Adrenal gland (tissue), 12 donors: ENCODE measurements around the gene OLFM1. TPM values are rescaled to one million over a fixed set of nuclear protein-coding genes. Genes with fewer than 3 reads are reported as not detected.
A peak's percentile ranks its signal among the peaks of the same experiment; 100 is the strongest.

Experiments
- DNase-seq, 7 donors: peaks; one replicate each; pipeline ENCODE4 v3.0.0-alpha.2; 2019 to 2020
- H3K27ac ChIP-seq, 5 donors: fragments of 200-600 bp; sonication (generic) in 4 of 5; 1 replicate in 3 of 5; 2 replicates in 2 of 5; pipeline versions ENCODE4 v1.5.1 to v1.8.0; 2016 to 2020; ENCODE audit warnings: mild to moderate bottlenecking in 1 of 5
- H3K27me3 ChIP-seq: fragments of 200-600 bp; 2 replicates; pipeline ENCODE4 v1.8.0; 2021
- H3K36me3 ChIP-seq, 2 donors: fragments of 200-600 bp; replicated peaks in 1 of 2; 1 replicate in 1 of 2; 2 replicates in 1 of 2; pipeline versions ENCODE4 v1.5.1 to v1.8.0; 2018 to 2022
- H3K4me1 ChIP-seq, 2 donors: fragments of 200-600 bp; replicated peaks in 1 of 2; 1 replicate in 1 of 2; 2 replicates in 1 of 2; pipeline versions ENCODE4 v1.5.1 to v1.8.0; 2018 to 2021
- H3K4me3 ChIP-seq, 4 donors: fragments of 200-600 bp; sonication (generic) in 3 of 4; one replicate each; pipeline ENCODE4 v1.5.1; 2016 to 2018
- H3K9me3 ChIP-seq, 3 donors: fragments of 200-600 bp; sonication (generic) in 1 of 3; replicated peaks in 1 of 3; 1 replicate in 2 of 3; 2 replicates in 1 of 3; pipeline versions ENCODE4 v1.5.1 to v1.8.0; 2016 to 2021
- POLR2A ChIP-seq, 2 donors: fragments of 450-650 bp; IDR thresholded peaks; one replicate each; pipeline ENCODE4 v1.6.1; 2017; ENCODE audit warnings: antibody characterized with exemption in 2 of 2, mild to moderate bottlenecking in 2 of 2, moderate library complexity in 1 of 2
- WGBS, 4 donors: extraction: QIAGEN DNeasy Blood & Tissue Kit in 2 of 4; methylation state at CpG; one replicate each; pipeline versions ENCODE4 v1.1.5 to v1.1.7; 2013 to 2017; 5-methylcytosine and 5-hydroxymethylcytosine counted together
- intact Hi-C, 2 donors: fragments of 100-400 bp; cut with DNase I; formaldehyde crosslinking; loops; one replicate each; pipeline versions ENCODE4 v1.14.1 to v1.15.0; 2022 to 2023
- polyA plus RNA-seq, 3 donors: library from polyadenylated mRNA; stranded (reverse); fragments of 200-250 nt in 2 of 3; fragments of 350-450 nt in 1 of 3; fragmentation: Illumina TruSeq in 1 of 3; extraction: RNeasy Lipid Tissue Mini Kit (QIAGEN cat#74804) in 1 of 3; gene quantifications; one replicate each; pipeline ENCODE4 v1.2.3, GENCODE V29; 2013 to 2014
- total RNA-seq, 9 donors: library from RNA; depleted of rRNA in 4 of 9; stranded (reverse); fragments of >200 nt in 4 of 9; fragments of 120-200 nt in 1 of 9; fragmentation: NEBNext Ultra II Directional in 1 of 9; extraction: Animal tissue kit (Norgen Biotek cat#: 25700) in 1 of 9; gene quantifications; one replicate each; pipeline versions ENCODE4 v1.1.0 to v1.2.4, GENCODE V29; 2013 to 2023
- TF ChIP-seq, protein P1 (sequence below), 6 experiments: fragments of 450-650 bp in 4 of 6; fragments of 200-600 bp in 2 of 6; sonication (generic) in 1 of 6; IDR thresholded peaks; 1 replicate in 5 of 6; 2 replicates in 1 of 6; pipeline versions ENCODE4 v1.5.1 to v1.8.0; 2016 to 2021; ENCODE audit warnings: antibody characterized with exemption in 6 of 6, mild to moderate bottlenecking in 2 of 6, moderate library complexity in 1 of 6
- donor health status: healthy with polysubstance abuse.
- donor health status: Bipolar disorder and iron deficiency.
- donor health status: DM: yes; HTN: yes; CAD: no.
- donor health status: DM: no; HTN: no; CAD: no.
- donor health status: DM: no; HTN: no; CAD: no.
- donor health status: DM: yes; HTN: yes; CAD: no.

Gene OLFM1
- total and polyA plus RNA-seq, 12 donors: 2.5 to 48.0 (median 28.0) TPM

DNA sequence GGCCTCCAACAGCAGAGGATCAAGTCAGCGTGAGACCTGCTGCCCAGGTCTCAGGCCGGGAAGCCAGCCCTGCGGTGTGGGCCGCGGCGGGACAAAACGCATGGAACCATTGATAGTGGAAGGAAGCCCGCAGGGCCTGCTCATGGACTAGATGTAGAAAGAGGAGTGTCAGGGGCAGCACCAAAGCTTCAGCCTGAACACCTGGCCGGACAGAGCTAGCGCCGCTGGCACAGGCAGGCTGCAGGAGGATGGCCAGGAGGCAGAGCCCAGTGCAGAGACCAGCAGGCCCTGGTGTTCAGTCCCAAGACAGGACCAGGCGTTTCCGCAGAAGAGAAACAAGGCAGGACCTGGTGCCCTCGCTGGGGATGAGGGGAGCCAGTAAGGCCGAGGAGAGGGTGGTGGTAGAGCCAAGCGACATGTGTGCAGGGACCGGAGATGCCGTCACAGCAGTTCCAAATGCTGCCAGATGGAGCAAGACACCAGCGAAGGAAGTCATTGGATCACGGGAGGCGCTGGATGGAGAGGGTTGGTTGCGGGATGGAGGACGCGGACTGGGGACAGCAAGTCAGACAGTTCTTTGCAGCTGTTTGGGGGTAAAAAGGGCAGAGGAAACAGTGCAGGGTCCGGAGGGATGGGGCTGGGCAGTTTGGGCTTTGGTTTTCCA, 42.1 kb upstream of the OLFM1 start:
- H3K4me1 ChIP-seq: no peaks in the 10 kb centered on the region
- peaks cover 4% of the 10 kb centered on the region for H3K27me3 ChIP-seq
- intact Hi-C loops: no loop called here
- H3K36me3 ChIP-seq: no peaks in the 10 kb centered on the region
- TF ChIP-seq, protein P1, sequence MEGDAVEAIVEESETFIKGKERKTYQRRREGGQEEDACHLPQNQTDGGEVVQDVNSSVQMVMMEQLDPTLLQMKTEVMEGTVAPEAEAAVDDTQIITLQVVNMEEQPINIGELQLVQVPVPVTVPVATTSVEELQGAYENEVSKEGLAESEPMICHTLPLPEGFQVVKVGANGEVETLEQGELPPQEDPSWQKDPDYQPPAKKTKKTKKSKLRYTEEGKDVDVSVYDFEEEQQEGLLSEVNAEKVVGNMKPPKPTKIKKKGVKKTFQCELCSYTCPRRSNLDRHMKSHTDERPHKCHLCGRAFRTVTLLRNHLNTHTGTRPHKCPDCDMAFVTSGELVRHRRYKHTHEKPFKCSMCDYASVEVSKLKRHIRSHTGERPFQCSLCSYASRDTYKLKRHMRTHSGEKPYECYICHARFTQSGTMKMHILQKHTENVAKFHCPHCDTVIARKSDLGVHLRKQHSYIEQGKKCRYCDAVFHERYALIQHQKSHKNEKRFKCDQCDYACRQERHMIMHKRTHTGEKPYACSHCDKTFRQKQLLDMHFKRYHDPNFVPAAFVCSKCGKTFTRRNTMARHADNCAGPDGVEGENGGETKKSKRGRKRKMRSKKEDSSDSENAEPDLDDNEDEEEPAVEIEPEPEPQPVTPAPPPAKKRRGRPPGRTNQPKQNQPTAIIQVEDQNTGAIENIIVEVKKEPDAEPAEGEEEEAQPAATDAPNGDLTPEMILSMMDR (IDR thresholded peaks at IDR 0.05): no peak
- TF ChIP-seq POLR2A (IDR thresholded peaks at IDR 0.05): no peak
- H3K9me3 ChIP-seq: no peaks in the 10 kb centered on the region
- 90 to 92% (median 92%) methylated on average over 24 to 25 of the region's 25 CpGs for WGBS, 4 donors
- H3K27ac ChIP-seq: no peak overlapping the region
- peak in 1 of 7 donors; percentile 39 for DNase-seq
- no peak overlapping the region for H3K4me3 ChIP-seq

DNA sequence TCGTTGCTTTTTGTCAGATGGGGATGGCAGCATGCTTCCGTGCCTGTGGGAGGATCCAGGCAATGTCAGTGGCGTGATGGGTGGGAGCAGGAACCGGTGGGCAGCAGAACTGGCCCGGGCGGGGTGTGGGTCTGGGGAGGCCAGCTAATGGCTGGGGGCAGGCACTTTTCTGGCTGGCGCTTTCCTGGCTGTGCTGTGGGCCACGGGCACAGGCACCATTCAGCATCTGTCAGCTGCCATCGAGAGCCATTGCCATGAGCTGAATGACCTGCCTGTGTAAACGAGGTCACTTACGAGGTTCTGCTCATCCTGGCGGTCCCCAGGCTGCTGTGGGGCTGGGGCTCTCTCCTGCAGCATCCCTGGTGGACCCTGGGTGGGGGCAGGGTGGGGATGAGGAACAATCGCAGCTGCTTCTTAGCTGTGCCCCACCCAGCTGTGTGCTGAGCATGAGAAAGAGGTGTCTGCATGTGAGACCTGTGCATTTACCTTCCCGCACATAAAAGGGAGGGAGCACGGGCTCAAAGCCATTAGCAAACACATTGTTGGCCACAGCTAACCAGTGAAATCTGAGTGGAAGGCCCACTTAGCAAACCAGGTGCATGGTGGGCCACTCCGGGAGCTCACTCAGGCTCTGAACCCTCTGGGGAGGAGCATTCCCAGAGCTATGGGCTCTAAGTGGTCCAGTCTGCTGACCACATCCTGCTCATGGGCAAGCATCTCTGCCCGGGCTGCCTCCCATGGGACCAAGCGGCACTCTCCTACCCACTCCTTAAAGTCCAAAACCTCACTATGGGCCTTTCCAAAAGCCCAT, 41.3 kb upstream of the OLFM1 start:
- no peak overlapping the region for H3K4me3 ChIP-seq

DNA sequence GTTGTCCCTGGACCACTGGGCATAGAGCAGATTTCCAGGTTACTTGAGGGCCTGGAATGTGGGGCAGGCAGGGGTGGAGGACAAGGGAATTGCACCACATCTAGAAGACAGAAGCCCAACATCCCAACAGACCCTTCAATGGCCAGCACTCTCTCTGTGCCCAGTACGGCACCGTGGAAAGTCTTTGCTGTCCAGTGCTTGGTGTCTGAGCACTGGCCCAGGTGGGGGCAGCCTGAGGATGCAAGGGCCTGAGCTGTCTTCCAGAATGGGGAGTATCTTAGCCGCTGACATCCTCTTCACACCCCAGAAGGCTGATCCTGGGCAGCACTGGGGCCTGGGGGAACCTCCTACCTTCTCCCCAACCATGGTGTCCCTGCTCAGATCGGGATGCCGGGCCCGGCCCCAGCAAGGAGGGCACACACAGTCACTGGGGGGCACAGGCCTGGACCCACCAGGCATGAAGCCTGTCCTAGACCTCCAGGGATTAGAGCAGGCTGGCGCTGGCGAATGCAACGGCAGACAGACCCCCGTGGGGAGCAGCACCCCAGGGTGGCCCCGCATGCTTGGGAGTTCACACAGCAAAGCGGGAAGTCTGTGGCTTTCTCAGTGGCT, 40.6 kb upstream of the OLFM1 start:
- Histone ChIP-seq H3K4me3 (no peak overlapping the region), H3K4me1 (no peaks in the 10 kb centered on the region), H3K27ac (no peak overlapping the region), H3K9me3 (no peaks in the 10 kb centered on the region), H3K27me3 (peaks cover 8% of the 10 kb centered on the region), H3K36me3 (no peaks in the 10 kb centered on the region)
- intact Hi-C loops: no loop called here
- 80 to 91% (median 86%) methylated on average over 2 to 12 of the region's 12 CpGs for WGBS, 4 donors
- no peak for TF ChIP-seq POLR2A (IDR thresholded peaks at IDR 0.05)
- TF ChIP-seq, protein P1 (IDR thresholded peaks at IDR 0.05): no peak
- DNase-seq: peak in 1 of 7 donors; percentile 9

More for the DNA sequence above, 41.3 kb upstream of the OLFM1 start:
- Histone ChIP-seq H3K4me1 (no peaks in the 10 kb centered on the region), H3K27me3 (peaks cover 4% of the 10 kb centered on the region), H3K27ac (no peak overlapping the region), H3K36me3 (no peaks in the 10 kb centered on the region), H3K9me3 (no peaks in the 10 kb centered on the region)
- TF ChIP-seq POLR2A (IDR thresholded peaks at IDR 0.05): no peak
- TF ChIP-seq, protein P1 (IDR thresholded peaks at IDR 0.05): no peak
- intact Hi-C loops: no loop called here
- whole genome bisulfite sequencing, 4 donors: 79 to 86% (median 83%) methylated on average over 7 to 18 of the region's 18 CpGs
- peak in 1 of 7 donors; percentile 18 for DNase-seq

DNA sequence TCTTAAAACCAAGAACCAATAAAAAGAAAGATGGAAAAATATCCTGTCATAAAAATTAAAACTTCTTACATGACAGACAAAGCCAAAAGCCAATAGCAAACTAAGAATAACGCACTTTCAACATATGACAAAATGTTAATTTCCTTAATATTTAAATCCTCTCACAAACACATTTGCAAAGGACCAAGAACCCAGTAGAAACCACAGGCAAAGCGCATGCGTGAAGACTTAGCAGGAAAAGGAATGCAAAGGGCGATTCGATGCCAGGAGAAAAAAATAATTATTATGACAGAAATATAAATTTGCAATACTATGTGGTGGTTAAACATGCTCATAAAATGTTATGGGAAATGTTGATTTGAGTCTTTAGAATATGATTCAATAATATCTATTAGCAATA, 39.9 kb upstream of the OLFM1 start:
- no peaks in the 10 kb centered on the region for H3K4me1 ChIP-seq
- no peak overlapping the region for H3K27ac ChIP-seq
- intact Hi-C loops: no loop called here
- peaks cover 8% of the 10 kb centered on the region for H3K27me3 ChIP-seq
- WGBS, 4 donors: 86 to 90% (median 86%) methylated on average over 5 of the region's 5 CpGs
- H3K36me3 ChIP-seq: no peaks in the 10 kb centered on the region
- TF ChIP-seq POLR2A (IDR thresholded peaks at IDR 0.05): no peak
- TF ChIP-seq, protein P1 (IDR thresholded peaks at IDR 0.05): no peak
- H3K4me3 ChIP-seq: no peak overlapping the region
- no peak for DNase-seq
- no peaks in the 10 kb centered on the region for H3K9me3 ChIP-seq
